ENCODE results near the gene CEP250. TPM values are rescaled to one million over a fixed set of nuclear protein-coding genes. Genes with fewer than 3 reads are reported as not detected.

CEP250 gene
- total RNA-seq, 2 experiments from 2014 or later = 48.8 to 55.5 TPM

DNA sequence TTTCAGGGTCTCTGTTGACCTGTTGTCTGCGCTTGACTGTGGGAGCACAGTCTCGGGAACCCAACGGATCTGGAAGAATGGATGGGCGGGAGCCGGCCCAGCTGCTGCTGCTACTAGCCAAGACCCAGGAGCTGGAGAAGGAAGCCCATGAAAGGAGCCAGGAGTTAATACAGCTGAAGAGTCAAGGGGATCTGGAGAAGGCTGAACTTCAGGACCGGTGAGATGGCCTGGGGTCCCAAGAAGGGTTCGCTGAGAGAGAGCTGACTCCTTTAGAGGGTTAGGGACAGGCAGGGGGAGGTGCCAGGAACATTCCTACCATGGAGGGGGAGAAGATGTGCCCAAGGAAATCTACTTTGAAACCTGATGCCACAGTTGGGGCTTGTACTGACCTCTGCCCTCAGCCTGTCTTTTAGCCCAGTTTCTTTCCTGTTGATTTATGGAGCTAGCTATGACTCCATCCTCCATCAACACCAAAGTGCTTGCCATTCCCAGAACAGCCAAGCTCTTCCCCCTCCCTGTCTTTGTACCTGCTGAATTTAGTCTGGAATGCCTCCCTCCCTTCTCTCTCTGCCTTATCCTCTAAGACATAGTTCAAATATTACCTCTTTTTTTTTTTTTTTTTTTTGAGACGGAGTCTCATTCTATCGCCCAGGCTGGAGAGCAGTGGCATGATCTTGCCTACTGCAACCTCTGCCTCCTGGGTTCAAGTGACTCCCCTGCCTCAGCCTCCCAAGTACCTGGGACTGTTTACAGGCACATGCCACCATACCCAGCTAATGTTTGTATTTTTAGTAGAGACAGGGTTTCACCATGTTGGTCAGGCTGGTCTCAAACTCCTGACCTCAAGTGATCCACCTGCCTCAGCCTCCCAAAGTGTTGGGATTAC is 12.2 kb downstream of the CEP250 start:
- H3K36me3 Mint-ChIP-seq = no peaks in the 10 kb centered on the region

DNA sequence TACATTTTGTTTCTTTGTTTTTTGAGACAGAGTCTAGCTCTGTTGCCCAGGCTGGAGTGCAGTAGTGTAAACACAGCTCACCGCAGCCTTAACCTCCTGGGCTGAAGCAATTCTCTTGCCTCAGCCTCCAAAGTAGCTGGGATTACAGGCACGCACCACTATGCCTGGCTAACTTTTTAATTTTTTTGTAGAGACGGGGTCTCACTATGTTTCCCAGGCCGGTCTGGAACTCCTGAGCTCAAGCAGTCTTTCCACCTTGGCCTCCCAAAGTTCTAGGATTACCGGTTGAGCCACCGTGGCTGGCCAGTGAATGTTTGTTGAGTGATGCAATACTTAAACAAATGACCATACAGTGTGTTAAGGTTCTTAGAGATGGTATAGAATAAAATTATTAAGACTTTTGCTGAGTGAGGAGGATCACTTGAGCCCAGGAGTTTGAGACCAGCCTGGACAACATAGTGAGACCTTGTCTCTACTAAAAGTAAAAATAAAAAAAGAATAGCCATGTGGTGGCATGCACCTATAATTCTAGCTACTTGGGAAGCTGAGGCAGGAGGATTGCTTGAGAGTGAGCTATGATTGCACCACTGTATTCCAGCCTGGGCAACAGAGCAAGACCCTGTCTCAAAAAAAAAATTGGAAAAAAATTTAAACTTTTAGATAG is 13.4 kb downstream of the CEP250 start:
- Mint-ChIP-seq H3K9me3 (no peaks in the 10 kb centered on the region), H3K4me1 (no peaks in the 10 kb centered on the region), H3K27ac (peak overlapping the region; percentile 36), H3K4me3 (no peak overlapping the region), H3K27me3 (no peaks in the 10 kb centered on the region), H3K36me3 (peaks cover 3% of the 10 kb centered on the region)
- no peak for DNase-seq

More for the DNA sequence above, 12.2 kb downstream of the CEP250 start:
- Mint-ChIP-seq H3K4me1 (no peaks in the 10 kb centered on the region), H3K4me3 (no peak overlapping the region), H3K27ac (peak overlapping the region; percentile 26), H3K27me3 (no peaks in the 10 kb centered on the region), H3K9me3 (no peaks in the 10 kb centered on the region)
- DNase-seq = no peak

DNA sequence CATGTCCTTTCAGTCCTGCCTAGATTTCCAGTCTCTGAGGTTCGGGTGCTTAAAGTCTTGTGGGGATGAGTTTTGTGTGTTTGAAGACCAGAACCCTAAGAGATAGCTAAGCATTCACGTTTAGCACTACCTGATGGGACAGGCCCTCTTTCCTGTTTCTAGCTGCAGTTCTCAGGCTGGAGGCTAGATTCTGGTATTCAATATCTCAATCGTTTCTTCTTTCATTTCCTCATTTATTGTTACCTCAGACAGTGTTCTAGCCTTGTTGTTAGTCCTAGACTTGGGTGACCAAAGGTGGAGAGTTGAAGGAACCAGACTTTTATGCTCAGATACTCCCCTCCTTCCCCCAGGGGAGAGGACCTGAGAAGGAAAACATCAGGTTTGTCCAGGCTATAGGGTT is 16.8 kb downstream of the CEP250 start:
- Mint-ChIP-seq H3K4me3 (no peak overlapping the region), H3K36me3 (peaks cover 3% of the 10 kb centered on the region), H3K9me3 (no peaks in the 10 kb centered on the region), H3K27me3 (no peaks in the 10 kb centered on the region), H3K4me1 (no peaks in the 10 kb centered on the region), H3K27ac (no peak overlapping the region)
- no peak for DNase-seq

DNA sequence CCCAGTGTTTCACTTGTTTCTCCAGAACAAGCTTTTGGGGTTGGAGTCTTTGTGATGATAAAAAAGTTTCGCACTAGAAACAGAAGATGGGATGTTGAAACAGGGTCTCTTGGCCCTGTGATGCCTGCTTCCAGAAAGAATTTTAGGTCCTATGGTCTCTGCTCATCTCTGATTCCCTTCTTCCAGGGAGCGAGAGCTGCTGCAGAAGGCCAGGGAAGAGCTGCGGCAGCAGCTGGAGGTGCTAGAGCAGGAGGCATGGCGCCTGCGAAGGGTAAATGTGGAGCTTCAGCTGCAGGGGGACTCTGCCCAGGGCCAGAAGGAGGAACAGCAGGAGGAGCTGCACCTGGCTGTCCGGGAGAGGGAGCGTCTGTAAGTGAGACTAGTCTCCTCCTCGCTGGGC is 18.3 kb downstream of the CEP250 start:
- Mint-ChIP-seq H3K27ac (no peak overlapping the region), H3K4me1 (no peaks in the 10 kb centered on the region), H3K36me3 (peaks cover 3% of the 10 kb centered on the region), H3K9me3 (no peaks in the 10 kb centered on the region), H3K4me3 (no peak overlapping the region), H3K27me3 (no peaks in the 10 kb centered on the region)
- no peak for DNase-seq

DNA sequence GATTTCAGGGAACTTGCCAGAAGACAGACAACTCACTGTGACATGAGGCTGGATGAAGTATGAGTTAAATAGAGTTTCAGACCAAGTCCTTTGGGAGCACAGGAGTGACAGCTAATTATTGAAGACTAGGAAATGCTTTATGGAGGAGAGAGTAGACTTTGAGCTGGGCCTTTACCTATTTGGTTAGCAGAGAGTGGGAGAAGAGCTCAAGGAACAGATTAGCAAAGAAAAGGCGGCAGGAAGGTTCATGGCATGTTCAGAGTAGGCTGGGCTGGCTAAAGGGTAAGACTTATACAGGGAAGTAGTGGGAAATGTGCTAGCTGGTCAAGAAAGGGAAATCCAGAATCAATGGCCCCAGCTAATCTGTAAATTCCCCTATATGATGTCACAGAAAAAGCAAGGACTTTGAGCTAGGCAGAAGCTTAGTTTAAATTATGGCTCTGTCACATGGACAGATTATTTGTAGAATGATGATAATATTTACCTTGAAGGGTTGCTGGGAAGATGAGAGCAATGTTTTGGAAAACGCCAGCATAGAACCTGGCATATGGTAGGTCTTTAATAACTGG is 19.0 kb downstream of the CEP250 start:
- Mint-ChIP-seq H3K27ac (no peak overlapping the region), H3K27me3 (no peaks in the 10 kb centered on the region), H3K9me3 (no peaks in the 10 kb centered on the region), H3K4me1 (no peaks in the 10 kb centered on the region), H3K4me3 (no peak overlapping the region), H3K36me3 (peaks cover 3% of the 10 kb centered on the region)
- no peak for DNase-seq

DNA sequence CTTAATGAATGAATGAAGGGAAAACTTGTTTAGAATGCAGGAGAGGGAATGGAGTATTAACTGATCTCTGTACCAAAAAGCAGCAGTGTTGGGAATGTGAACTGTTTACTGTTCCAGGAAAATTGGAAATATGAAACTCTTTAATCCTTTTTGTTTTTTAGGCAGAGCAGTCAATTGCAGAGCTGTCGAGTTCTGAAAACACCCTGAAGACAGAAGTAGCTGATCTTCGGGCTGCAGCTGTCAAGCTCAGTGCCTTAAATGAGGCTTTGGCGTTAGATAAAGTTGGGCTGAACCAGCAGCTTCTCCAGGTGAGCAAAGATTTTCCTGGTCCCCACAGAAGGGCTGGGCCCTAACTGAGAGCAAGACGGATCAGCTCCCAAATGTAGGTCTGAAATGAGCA is 20.9 kb downstream of the CEP250 start:
- DNase-seq = no peak
- H3K4me1 Mint-ChIP-seq = no peaks in the 10 kb centered on the region
- H3K27ac Mint-ChIP-seq = no peak overlapping the region
- H3K9me3 Mint-ChIP-seq = no peaks in the 10 kb centered on the region
- H3K27me3 Mint-ChIP-seq = no peaks in the 10 kb centered on the region
- H3K4me3 Mint-ChIP-seq = no peak overlapping the region
- peaks cover 3% of the 10 kb centered on the region for H3K36me3 Mint-ChIP-seq

DNA sequence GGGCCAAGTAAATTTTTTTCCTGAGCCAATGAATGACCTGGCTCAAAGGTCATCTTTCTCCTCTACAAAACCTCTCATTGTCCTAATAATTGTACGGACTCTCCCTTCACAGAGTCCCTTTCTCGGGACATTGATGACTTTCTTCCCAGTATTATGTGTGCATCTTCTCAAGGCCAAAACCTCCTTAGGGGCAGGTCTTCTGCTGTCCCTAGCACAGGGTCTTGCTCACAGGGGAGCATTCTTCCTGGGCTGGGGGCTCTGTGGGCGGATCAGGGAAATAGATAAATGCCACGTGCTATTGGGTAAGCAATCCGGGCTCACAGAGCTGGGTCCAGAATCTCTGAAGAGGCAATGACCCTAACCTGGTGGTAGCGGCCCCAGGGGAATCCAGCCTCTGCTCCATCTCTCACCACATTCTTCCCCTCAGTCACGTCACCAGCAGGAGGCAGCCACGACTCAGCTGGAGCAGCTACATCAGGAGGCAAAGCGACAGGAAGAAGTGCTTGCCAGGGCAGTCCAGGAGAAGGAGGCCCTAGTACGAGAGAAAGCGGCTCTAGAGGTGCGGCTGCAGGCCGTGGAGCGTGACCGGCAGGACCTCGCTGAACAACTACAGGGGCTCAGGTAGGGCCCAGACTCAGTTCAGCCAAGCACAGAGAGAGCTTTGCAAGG is 23.5 kb downstream of the CEP250 start:
- no peak overlapping the region for H3K4me3 Mint-ChIP-seq
- H3K27me3 Mint-ChIP-seq = no peaks in the 10 kb centered on the region
- H3K9me3 Mint-ChIP-seq = no peaks in the 10 kb centered on the region
- no peaks in the 10 kb centered on the region for H3K4me1 Mint-ChIP-seq
- H3K36me3 Mint-ChIP-seq = peaks cover 7% of the 10 kb centered on the region
- DNase-seq = no peak
- H3K27ac Mint-ChIP-seq = no peak overlapping the region

DNA sequence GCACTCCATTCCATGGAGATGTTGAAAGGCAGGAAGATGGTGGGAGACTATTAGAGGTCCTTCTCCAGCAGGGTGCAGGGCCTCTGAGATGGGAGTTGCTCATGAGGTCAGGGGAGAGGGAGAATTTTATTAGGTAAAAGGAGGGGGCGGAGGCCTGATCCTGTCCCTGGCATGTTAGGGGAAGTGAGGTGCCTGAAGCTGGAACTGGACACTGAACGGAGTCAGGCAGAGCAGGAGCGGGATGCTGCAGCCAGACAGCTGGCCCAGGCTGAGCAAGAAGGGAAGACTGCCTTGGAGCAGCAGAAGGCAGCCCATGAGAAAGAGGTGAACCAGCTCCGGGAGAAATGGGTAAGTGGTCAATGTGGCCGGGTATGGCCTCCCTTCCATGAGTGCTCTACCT is 24.4 kb downstream of the CEP250 start:
- Mint-ChIP-seq H3K4me3 (no peak overlapping the region), H3K36me3 (peaks cover 15% of the 10 kb centered on the region), H3K4me1 (no peaks in the 10 kb centered on the region), H3K27me3 (no peaks in the 10 kb centered on the region), H3K27ac (peak overlapping the region; percentile 0), H3K9me3 (peaks cover 1% of the 10 kb centered on the region)
- no peak for DNase-seq

DNA sequence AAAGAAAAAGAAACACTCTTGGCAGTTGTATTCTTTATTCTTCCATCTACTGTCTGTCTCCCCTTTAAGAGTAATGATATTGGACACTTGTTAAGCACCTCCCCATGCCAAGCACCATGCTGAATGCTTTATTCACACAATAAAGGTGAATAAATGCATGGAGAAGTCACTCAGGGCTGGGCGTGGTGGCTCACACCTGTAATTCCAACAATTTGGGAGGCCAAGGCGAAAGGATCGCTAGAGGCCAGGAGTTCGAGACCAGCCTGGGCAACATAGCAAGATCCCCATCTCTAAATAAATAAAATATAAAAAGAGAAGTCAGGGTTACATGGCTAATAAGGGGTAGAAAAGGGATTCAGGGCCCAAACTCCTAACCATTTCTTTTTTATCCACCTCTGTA is 32.1 kb downstream of the CEP250 start:
- H3K4me3 Mint-ChIP-seq = no peak overlapping the region
- H3K36me3 Mint-ChIP-seq = peaks cover 59% of the 10 kb centered on the region
- peaks cover 37% of the 10 kb centered on the region for H3K4me1 Mint-ChIP-seq
- no peak for DNase-seq
- H3K9me3 Mint-ChIP-seq = peaks cover 1% of the 10 kb centered on the region
- H3K27ac Mint-ChIP-seq = no peak overlapping the region
- H3K27me3 Mint-ChIP-seq = no peaks in the 10 kb centered on the region

DNA sequence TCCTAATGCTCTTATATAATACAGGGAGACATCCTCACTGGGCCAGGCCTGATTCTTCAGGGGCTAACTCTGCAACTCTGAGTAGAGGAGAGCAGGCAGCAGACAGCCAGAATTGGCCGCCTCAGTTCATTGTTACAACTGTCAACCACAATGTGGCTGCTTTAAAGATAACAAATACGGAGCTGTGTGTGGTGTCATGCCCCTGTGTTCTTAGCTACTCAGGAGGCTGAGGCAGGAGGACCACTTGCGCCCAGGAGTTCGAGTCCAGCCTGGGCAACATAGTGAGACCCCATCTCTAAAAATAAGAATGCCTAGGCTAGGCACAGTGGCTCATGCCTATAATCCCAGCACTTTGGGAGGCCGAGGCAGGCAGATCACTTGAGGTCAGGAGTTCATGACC is 34.3 kb downstream of the CEP250 start:
- Mint-ChIP-seq H3K4me3 (peak overlapping the region; percentile 99), H3K9me3 (no peaks in the 10 kb centered on the region), H3K27ac (peak overlapping the region; percentile 77), H3K27me3 (no peaks in the 10 kb centered on the region), H3K36me3 (peaks cover 52% of the 10 kb centered on the region), H3K4me1 (peaks cover 44% of the 10 kb centered on the region)
- DNase-seq = no peak

DNA sequence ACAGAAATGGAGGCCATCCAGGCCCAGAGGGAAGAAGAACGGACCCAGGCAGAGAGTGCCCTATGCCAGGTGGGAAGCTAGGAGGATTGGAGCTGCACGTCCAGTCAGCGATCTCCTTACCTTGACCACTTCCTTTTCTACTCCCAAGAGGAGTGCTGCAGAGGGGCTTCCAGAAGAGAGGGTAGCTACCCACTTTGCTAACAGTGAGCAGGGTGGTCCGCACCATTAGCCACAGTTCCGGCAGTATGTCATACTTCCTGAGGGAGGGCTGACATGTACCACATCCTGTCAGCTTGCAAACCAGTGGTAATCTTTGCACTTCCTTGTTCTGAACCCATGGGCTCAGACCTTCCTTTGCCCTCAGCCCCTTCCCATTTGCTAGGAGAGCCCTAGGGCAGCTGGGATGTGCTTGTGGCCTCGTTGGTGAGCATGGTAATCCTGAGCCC is 35.4 kb downstream of the CEP250 start:
- H3K4me3 Mint-ChIP-seq = peak overlapping the region; percentile 99

DNA sequence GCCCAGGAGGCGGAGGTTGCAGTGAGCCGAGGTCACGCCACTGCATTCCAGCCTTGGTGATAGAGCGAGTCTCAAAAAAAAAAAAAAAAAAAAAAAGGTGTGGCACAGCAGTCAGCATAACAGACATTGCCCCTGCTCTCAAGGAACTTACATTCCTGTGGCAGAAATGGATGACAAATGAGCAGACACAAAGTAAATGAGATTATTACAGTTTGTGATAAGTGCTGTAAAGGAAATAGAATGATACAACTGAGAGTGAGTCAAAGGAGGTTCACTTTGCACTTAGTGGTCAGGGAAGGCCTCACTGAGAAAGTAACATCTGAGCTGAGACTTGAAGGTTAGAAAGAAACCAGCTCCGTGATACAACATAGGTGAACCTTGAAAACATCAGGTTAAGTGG is 36.4 kb downstream of the CEP250 start:
- Mint-ChIP-seq H3K27ac (peak overlapping the region; percentile 99), H3K9me3 (no peaks in the 10 kb centered on the region), H3K36me3 (peaks cover 58% of the 10 kb centered on the region), H3K4me3 (peak overlapping the region; percentile 99), H3K27me3 (no peaks in the 10 kb centered on the region), H3K4me1 (peaks cover 40% of the 10 kb centered on the region)
- DNase-seq = no peak

More for the DNA sequence above, 35.4 kb downstream of the CEP250 start:
- peak; percentile 60 for DNase-seq
- Mint-ChIP-seq H3K36me3 (peaks cover 54% of the 10 kb centered on the region), H3K9me3 (no peaks in the 10 kb centered on the region), H3K4me1 (peaks cover 46% of the 10 kb centered on the region), H3K27ac (peak overlapping the region; percentile 99), H3K27me3 (no peaks in the 10 kb centered on the region)

DNA sequence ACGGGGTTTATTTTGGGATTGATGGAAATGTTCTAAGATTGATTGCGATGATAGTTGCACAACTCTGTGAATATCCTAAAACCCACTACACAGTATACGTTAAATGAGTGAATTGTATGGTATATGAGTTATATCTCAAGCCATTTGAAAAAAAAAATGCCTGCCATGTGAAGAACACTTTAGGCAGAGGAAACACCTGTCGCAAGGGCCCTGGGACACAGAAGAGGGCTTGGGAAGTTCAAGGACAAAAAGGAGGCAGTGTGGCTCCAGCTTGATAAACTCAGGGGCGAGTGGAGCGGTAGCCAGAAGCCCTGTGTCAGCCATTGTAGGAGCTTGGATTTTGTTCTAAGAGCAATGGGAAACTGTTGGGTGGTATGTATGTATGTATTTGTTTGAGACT is 37.0 kb downstream of the CEP250 start:
- peak overlapping the region; percentile 99 for H3K4me3 Mint-ChIP-seq
- H3K4me1 Mint-ChIP-seq = peaks cover 38% of the 10 kb centered on the region
- H3K27me3 Mint-ChIP-seq = no peaks in the 10 kb centered on the region
- no peak for DNase-seq
- H3K9me3 Mint-ChIP-seq = no peaks in the 10 kb centered on the region
- H3K36me3 Mint-ChIP-seq = peaks cover 55% of the 10 kb centered on the region
- peak overlapping the region; percentile 99 for H3K27ac Mint-ChIP-seq

DNA sequence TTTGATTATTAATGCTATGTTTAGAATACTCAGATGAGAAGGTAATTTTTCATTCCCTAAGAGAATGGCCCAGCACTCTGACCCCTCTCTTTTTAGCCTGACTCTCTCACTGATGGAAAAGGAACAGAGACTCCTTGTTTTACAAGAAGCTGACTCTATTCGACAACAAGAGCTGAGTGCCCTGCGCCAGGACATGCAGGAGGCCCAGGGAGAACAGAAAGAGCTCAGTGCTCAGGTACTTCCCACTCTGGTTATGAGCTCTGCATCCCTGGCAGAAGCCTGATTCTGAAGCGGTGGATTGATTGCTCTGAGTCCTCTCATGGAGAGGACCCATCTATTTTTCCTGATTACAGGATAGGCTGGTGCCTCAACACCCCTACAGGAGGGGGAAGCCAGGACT is 41.1 kb downstream of the CEP250 start:
- no peaks in the 10 kb centered on the region for H3K9me3 Mint-ChIP-seq
- H3K27me3 Mint-ChIP-seq = no peaks in the 10 kb centered on the region
- H3K4me1 Mint-ChIP-seq = peaks cover 16% of the 10 kb centered on the region
- no peak for DNase-seq
- H3K27ac Mint-ChIP-seq = no peak overlapping the region
- no peak overlapping the region for H3K4me3 Mint-ChIP-seq
- H3K36me3 Mint-ChIP-seq = peaks cover 46% of the 10 kb centered on the region

DNA sequence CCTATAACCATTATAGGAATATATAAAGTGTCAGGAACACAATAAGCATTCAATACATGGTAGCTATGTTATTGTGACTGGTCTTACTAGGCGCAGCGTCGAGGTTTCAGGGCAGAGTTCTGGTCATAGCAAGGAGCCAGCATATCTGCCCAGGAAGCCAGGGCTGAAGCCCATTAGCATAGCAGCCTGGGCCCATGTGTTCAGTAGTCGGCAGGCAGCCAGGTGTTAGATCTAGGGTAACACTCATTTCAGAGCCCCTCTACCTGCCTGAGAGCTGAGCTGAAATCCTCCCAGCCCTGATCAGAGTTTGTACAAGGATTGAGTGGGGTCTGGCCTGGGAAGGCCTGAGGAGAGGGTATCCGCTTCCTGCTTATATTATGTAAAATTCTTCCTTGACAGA is 41.9 kb downstream of the CEP250 start:
- Mint-ChIP-seq H3K4me3 (no peak overlapping the region), H3K27ac (peak overlapping the region; percentile 27), H3K27me3 (no peaks in the 10 kb centered on the region), H3K36me3 (peaks cover 43% of the 10 kb centered on the region), H3K4me1 (peaks cover 10% of the 10 kb centered on the region), H3K9me3 (no peaks in the 10 kb centered on the region)
- DNase-seq = no peak
